Suprapubic skin (tissue), 4 donors: ENCODE data around the gene LBHD2.

Experiments used
- POLR2A ChIP-seq, 2 donors: fragments of 450-650 bp; IDR thresholded peaks; one replicate each; pipeline ENCODE4 v1.6.1; 2017; ENCODE audit warnings: antibody characterized with exemption in 2 of 2, mild to moderate bottlenecking in 2 of 2, moderate library complexity in 2 of 2
- POLR2AphosphoS5 ChIP-seq, 3 donors: sonication (generic); formaldehyde crosslinking; IDR thresholded peaks; one replicate each; pipeline ENCODE4 v1.6.1; 2017; ENCODE audit warnings: antibody characterized with exemption in 3 of 3

DNA sequence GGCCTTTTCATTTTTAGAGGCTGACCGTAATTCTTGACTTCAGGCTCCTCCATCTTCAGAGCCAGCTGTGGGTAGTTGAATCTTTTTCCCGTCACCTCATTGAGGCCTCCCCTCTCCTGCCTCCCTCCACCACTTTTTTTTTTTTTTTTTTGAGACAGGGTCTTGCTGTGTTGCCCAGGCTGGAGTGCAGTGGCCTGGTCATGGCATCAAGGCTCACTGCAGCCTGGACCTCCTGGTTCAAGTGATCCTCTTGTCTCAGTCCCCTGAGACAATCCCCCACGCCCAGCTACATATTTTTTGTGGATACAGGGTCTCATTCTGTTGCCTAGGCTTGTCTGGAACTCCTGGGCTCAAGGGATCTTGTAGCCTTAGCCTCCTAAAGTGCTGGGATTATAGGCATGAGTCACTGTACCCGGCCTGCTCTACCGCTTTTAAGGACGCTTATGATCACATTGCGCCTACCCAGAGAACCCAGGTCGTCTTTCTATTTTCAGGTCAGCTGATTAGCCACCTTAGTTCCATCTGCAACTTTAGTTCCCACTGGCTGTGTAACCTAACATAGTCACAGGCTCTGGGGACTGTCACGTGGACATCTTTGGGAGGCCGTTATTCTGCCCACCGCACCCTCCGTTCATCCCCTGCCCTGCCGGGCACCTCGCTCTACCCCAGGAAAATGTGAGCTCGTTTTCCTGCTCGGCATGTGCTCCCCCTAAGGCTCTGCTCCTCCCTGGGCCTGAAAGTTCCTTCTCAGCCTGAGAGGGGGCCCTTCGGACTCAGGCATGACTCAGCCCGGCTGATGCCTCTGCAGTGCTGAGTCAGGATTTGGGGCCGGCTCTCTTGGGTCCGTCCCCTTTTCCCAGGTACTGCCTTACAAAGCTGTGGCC is 52.6 kb downstream of the LBHD2 start:
- TF ChIP-seq POLR2A (IDR thresholded peaks at IDR 0.05) (no peak), POLR2AphosphoS5 (IDR thresholded peaks at IDR 0.05) (no peak)
